Measurements from ENCODE around the gene FKTN.

FKTN gene

DNA sequence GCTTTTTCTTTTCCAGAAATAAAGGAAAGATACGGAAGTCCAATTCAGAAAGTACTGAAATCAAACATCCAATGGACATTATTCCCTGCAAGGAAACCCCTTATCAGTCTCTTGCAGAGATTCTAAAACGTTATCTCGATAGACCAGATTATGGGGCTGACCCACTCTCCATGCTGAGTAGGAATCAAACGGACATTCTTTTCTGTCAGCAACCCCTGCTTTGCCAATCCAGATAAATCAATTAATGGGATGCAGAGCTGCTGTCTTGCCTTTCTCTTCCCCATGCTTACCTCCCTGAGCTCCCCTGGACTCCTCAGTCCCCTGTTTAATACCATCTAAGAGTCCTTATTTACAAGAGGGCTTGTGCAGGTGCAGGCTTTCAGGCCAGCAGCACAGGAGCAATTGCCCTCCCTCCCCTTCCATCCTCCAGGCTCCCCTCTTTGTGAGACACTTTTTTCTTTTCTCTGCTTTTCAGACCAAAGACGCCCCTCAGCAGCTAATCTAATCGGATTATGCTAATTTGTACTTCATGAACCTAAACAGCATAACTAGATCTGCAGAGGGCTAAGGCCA is 118.5 kb downstream of the FKTN start:
- no peak for FAIRE-seq

DNA sequence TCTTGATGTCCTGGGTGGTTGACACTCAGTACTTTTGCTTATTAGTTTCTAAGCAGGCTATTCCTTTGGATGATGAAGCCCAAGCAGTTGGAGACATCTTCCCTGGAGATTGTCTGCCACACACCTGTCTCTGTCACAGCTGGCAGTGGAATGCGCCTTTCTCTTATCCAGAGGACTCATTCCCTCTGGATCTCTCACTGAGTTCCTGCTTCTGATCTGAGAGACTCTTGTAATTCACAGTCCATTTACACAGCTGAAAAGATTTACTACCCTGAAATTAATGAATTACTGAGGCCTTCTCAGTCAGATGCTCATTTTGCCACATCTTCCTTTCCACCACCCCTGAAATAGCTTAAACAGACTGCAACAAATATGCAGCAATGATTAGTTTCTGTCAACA is 120.2 kb downstream of the FKTN start:
- no peak for DNase-seq (ENCODE audit: insufficient read length, low spot score)
- no peak for FAIRE-seq

More for the DNA sequence above, 118.5 kb downstream of the FKTN start:
- no peak for DNase-seq (ENCODE audit: insufficient read length, low spot score)

DNA sequence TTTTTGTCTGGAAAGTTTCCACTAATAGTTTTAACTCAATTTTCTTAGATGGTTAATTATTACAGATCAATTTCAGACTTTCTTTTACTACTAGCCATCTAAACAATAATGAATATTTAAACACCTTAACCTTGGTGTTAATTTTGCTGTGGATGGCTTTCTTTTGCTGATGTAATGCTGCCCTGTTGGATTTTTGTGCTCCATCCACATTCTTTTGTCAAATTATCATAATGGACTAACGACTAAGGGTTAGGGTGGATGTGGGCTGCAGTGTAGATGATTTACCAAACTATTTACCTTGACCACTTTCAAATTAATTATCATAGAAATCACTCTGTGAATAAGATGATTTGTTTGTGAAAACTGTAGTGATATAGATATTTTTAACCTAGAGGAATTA is 120.8 kb downstream of the FKTN start:
- no peak for FAIRE-seq

DNA sequence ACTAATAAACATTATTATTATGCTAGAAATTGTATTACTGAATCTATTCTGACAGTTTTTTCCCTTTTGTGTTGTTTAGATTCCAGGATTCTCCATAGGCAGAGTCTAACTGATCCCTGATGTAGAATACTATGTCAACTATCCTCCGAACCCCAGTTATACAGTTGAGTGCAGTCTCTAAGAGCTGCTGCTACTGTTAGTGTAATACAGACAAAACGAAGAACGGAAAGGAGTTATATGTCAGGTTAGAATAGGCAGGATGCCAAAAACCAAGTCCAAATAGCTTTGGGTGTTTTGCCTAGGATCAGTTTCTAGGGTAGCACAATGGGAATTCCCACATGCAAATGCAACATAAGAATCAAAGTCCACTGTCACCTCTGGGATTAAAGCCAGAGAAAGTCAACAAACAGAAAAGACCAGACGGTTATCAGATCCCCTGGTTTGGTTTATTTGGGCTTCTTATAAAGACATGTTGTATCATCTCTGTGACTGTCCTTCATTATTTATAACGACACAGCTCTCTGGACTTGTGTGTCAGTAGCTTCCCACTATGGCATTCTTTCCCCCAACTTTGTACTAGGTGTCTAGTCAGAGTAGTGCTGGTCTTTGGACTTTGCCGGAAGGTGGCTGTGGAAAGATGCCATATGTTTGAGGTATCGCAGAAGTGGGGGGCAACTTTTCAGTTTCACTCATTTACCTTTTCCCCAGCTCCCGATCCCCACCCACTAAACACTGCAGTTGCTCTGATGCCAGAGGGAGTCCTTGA is 121.5 kb downstream of the FKTN start:
- FAIRE-seq: no peak
- no peak for DNase-seq (ENCODE audit: insufficient read length, low spot score)

More for the DNA sequence above, 120.8 kb downstream of the FKTN start:
- no peak for DNase-seq (ENCODE audit: insufficient read length, low spot score)

DNA sequence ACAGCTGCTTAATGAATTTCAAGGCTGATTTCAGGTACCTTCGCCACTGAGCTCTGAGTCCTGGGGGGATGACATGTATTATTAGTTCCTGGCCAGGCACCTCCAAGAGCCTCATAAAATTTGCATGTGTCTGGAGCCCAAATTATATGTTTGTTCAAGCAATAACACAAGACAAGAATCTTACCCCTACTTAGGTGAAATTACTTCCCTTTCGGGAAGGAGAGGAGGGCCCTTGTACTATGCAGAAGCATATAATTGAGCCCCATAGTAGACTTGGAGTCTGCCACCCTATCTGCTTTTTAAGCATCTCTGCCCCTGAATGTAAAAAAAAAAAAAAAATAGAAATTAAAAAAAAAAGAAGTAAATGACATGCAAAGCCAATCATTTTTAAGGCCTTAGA is 123.4 kb downstream of the FKTN start:
- FAIRE-seq: no peak

DNA sequence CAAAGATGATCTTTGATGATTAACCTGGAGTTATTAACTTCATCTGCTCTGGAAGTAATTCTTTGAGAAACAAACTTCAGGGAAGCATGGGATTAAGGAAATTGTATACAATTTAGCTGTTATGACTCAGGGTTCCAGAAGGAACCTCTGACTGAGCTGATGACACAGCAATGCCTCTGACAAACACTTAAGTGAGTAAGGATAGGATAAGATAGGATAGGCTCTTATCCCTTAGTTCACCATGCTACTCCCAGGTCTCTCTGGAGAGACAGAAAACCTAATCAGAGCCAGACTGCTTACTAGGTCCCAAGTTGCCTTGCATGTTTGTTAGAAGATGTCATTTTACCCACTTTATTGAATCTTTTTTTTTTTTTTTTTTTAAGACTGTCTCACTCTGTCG is 123.8 kb downstream of the FKTN start:
- no peak for DNase-seq (ENCODE audit: insufficient read length, low spot score)
- no peak for FAIRE-seq

More for the DNA sequence above, 123.4 kb downstream of the FKTN start:
- no peak for DNase-seq (ENCODE audit: insufficient read length, low spot score)

DNA sequence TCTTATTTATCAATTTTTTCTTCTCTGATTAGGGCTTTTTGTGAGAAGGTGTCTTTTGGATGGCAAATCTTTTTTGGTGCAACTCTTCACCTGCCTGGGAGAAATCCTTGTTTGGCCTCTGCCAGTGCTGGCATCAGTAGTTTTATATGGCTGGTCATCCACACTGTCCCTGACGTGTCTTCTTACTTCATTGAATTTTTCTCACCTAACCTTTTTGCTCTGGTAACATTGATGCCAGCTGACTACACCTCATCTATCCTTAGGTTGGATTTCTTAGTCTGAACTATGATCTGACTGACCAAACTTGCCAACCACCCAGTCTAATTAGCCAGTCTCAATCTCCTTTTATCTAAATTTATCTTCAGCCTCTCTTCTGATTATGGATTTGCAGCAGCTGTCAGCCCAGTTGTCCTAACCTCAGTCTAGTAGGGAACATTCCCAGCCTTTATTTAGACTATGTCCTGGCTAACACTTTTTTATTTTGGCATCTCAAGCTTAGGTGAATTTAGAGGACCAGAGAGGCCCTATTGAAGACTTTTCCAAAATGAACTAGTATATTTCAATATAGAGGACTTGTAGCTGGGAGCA is 125.9 kb downstream of the FKTN start:
- DNase-seq (ENCODE audit: insufficient read length, low spot score) (no peak), FAIRE-seq (no peak)

DNA sequence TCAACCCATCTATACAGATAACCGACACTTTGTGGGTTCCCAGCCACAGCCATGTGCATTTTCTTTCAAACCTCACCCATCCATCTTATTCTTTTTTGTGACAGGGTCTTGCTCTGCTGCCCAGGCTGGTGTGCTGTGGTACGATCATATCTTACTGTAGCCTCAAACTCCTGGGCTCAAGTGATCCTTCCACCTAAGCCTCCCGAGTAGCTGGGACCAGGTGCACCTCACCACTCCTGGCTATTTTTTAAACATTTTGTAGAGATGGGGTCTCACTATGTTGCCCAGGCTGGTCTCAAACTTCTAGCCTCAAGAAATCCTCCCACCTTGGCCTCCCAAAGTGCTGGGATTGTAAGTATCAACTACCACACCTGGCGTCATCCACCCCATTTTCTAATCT is 129.0 kb downstream of the FKTN start:
- FAIRE-seq: no peak
- no peak for DNase-seq (ENCODE audit: insufficient read length, low spot score)
